Measurements from ENCODE around the gene B2M.
"Not testable (repeated sequence)": the region's sequence is repeated elsewhere in the genome, so short reads cannot be mapped to it uniquely, and the experiment has no call there.

Gene B2M

DNA sequence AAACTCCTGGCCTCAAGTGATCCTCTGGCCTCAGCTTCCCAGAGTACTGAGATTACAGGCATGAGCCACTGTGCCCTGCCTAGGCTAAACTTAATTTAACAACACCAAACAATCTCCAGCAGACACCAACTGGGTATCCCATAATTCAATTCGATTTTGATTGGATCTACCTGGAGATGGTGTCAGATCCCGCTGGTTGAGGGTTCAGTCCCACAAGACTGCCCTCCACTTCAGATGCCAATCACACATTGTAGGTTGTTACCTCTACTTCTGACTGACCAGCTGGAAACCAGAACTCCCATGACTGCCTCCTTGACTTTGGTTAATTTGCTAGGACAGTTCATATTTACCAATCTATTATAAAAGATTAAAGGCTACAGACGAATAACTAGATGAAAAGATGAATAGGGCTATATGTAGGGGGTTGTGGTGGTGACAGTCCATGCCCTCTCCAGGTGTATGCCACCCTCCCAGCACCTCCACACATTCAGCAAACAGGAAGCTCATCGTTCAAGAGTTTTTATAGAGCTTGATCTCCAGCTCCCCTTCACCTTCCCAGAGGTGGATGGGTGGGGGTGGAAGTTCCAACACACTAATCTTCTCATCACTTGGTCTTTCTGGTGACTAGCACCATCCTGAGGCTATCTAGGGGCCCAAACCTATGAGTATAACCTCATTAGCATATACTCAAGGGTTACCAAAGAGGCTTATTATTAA, 9.3 kb downstream of the B2M start:
- no peak overlapping the region for H3K4me3 ChIP-seq (ENCODE audit: low read depth, low read length)
- no peak for DNase-seq (ENCODE audit: low read depth)
- TF ChIP-seq, protein P1, sequence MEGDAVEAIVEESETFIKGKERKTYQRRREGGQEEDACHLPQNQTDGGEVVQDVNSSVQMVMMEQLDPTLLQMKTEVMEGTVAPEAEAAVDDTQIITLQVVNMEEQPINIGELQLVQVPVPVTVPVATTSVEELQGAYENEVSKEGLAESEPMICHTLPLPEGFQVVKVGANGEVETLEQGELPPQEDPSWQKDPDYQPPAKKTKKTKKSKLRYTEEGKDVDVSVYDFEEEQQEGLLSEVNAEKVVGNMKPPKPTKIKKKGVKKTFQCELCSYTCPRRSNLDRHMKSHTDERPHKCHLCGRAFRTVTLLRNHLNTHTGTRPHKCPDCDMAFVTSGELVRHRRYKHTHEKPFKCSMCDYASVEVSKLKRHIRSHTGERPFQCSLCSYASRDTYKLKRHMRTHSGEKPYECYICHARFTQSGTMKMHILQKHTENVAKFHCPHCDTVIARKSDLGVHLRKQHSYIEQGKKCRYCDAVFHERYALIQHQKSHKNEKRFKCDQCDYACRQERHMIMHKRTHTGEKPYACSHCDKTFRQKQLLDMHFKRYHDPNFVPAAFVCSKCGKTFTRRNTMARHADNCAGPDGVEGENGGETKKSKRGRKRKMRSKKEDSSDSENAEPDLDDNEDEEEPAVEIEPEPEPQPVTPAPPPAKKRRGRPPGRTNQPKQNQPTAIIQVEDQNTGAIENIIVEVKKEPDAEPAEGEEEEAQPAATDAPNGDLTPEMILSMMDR (conservative IDR thresholded peaks at IDR 0.05; ENCODE audit: low read depth, low read length), result no peak

DNA sequence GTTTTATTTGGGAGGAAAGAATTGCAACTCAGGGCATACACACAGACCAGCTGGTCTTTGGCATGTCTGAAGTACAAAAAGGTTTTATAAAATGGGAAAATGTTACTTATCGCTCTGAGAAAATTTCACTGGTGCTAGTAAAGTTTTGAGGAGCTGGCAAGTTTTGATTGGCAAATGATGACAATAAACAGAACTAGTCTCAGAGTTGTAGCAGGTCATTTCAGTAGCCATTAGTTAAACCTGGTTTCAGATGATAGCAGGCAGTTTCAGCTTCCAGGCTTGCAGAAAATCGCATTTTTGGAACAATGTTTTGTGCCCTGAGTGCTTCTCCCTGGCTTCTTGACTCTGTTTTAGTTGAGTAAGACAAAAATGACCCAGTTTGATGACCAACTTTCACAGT, 10.7 kb downstream of the B2M start:
- no peak for DNase-seq (ENCODE audit: low read depth)
- TF ChIP-seq, protein P1 (conservative IDR thresholded peaks at IDR 0.05; ENCODE audit: low read depth, low read length), result no peak
- no peak overlapping the region for H3K4me3 ChIP-seq (ENCODE audit: low read depth, low read length)

DNA sequence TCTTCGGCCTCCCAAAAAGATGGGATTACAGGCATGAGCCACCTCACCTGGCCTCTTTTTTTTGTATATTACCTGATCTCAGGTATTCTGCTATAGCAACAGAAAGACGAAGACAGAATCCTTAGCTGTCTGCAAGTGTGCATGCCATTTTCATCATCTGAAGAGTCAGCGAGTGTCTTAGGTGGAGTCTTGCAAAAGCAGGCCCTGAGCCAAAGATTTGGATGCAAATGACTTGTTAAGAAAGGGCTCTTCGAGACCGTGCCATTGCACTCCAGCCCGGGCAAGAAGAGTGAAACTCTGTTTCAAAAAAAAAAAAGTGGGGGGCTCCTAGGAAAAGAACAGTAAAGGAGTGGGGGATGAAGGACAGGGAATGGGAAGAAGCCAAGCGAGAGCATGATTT, 14.8 kb downstream of the B2M start:
- H3K4me3 ChIP-seq (ENCODE audit: low read depth, low read length), result no peak overlapping the region
- peak; percentile 58 for DNase-seq (ENCODE audit: low read depth)
- TF ChIP-seq, protein P1 (conservative IDR thresholded peaks at IDR 0.05; ENCODE audit: low read depth, low read length), result no peak

DNA sequence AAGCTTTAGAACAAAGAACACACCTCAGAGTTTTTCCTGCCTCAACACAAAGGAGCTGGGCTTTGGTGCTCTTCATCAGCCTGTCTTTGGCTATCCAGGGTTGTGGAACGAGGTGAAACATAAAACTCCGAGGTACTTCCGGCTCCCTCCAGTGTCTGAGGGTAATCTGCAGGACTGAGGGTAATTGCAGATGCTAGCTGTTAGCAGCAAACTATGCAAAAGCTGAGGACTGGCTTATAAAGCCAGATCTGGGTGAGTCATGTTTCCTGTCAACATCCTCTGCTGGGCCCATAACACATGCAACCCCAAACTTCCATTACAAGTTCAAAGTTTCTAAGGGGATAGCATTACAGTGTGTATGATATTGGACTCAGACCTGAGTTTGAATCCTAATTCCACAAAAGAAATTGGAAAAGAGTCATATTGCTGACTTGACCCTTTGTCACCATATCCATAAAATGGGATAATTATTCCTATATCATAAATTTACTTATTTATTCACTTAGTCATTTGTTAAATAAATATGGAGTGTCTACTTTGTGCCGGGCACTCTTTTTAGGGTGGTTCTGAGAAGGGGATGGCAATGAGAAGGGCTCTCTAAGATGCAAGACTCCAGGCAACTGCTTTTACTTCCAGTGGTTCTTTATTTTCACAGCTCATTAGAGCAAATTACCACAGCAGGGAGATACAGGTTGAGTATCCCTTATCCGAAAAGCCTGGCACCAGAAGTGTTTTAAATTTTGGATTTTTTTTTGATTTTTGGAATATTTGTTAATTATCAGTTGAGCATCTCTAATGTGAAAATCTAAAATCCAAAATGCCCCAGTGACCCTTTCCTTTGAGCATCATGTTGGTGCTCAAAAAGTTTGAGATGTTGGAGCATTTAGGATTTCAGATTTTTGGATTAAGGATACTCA, 15.5 kb downstream of the B2M start:
- peak; percentile 98 for DNase-seq (ENCODE audit: low read depth)
- no peak overlapping the region for H3K4me3 ChIP-seq (ENCODE audit: low read depth, low read length)
- TF ChIP-seq, protein P1 (conservative IDR thresholded peaks at IDR 0.05; ENCODE audit: low read depth, low read length), result peak; percentile 41

DNA sequence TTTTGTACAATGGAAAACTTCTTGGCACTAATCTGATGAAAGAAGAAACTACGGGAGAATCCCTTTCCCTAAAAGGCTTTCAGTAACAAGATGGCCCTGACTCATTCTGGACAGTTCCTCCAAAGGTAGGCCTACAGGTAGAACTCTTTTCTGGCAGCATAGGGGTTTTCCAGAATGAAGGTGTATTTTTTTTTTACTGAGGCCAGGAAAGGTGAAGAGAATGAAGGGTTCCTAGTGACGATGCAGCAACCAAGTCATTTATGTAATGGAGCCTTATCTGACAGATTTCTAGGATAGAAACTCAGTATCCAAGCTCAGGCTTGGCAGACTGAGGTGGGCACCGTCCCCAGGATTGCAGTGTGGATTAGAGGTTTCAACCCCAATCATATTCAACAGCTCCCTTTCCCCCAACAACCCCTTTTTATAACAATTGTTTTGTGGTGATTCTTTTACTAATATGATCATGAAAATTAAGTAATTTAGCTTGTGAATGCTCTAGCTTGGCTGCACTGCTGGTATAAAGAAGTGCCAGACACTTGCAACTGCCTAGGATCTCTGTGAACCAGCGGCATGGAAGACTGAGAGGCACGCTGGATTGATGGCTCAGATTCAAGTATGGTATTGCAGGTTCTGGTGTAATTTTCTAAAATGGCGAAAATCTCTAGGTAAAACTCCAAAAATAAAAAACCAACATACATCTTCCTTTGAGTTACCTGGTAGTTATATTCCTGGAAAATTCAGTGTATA, 16.3 kb downstream of the B2M start:
- H3K4me3 ChIP-seq (ENCODE audit: low read depth, low read length), result no peak overlapping the region
- TF ChIP-seq, protein P1 (conservative IDR thresholded peaks at IDR 0.05; ENCODE audit: low read depth, low read length), result no peak
- no peak for DNase-seq (ENCODE audit: low read depth)

DNA sequence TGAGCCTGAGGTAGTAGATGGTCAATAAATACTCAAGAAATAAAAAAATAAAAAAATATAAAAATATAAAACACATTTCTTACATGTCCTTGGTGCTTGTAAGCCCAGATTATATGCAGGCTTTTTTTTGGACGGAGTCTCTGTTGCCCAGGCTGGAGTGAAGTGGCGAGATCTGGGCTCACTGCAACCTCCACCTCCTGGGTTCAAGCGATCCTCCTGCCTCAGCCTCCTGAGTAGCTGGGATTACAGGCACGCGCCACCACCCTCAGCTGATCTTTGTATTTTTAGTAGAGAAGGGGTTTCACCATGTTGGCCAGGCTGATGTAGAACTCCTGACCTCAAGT, 16.9 kb downstream of the B2M start:
- not testable (repeated sequence) for DNase-seq (ENCODE audit: low read depth); H3K4me3 ChIP-seq (ENCODE audit: low read depth, low read length)

All from choroid plexus epithelial cell (primary cell).